Calu3 (cell line): Measurements from ENCODE around the gene SLC52A3. TPM values are rescaled to one million over a fixed set of nuclear protein-coding genes. Genes with fewer than 3 reads are reported as not detected.
A peak's percentile ranks its signal among the peaks of the same experiment; 100 is the strongest.

Experiments
- BruUV-seq: library from RNA; stranded (reverse); fragments of 400-500 nt; replicated peaks from 2 replicates; lab custom pipeline; 2021; lab: Mats Ljungman, UMichigan
- CTCF ChIA-PET: fragments of 300-600 bp; sonication (Branson Sonifier 250); formaldehyde crosslinking; loops from one replicate; lab custom pipeline; 2022; ENCODE audit warnings: antibody characterized with exemption; lab: Charles Lee
- DNase-seq: peaks from one replicate; pipeline ENCODE4 v3.0.0; 2022
- H3K27ac Mint-ChIP-seq: one replicate; pipeline ENCODE4 v1.8.0; 2022; ENCODE audit warnings: mixed read lengths; ENCODE audit not compliant: unreplicated experiment
- H3K27me3 Mint-ChIP-seq: one replicate; pipeline ENCODE4 v1.8.0; 2022; ENCODE audit warnings: mixed read lengths; ENCODE audit not compliant: unreplicated experiment
- H3K36me3 Mint-ChIP-seq: one replicate; pipeline ENCODE4 v1.8.0; 2022; ENCODE audit warnings: mild to moderate bottlenecking, moderate library complexity, mixed read lengths; ENCODE audit not compliant: insufficient read depth, unreplicated experiment
- H3K4me1 Mint-ChIP-seq: one replicate; pipeline ENCODE4 v1.8.0; 2022; ENCODE audit warnings: mild to moderate bottlenecking, low read depth, mixed read lengths; ENCODE audit not compliant: unreplicated experiment
- H3K4me3 Mint-ChIP-seq: one replicate; pipeline ENCODE4 v1.8.0; 2022; ENCODE audit warnings: mild to moderate bottlenecking, low read depth, moderate library complexity, mixed read lengths; ENCODE audit not compliant: unreplicated experiment
- H3K9me3 Mint-ChIP-seq: one replicate; pipeline ENCODE4 v1.8.0; 2022; ENCODE audit warnings: low read depth, mixed read lengths; ENCODE audit not compliant: unreplicated experiment
- CTCF ChIP-seq: fragments of 200-600 bp; IDR thresholded peaks from one replicate; pipeline ENCODE4 v1.8.0; 2022; ENCODE audit warnings: antibody characterized with exemption; ENCODE audit not compliant: unreplicated experiment
- intact Hi-C: fragments of 100-400 bp; cut with micrococcal nuclease; formaldehyde crosslinking; loops from one replicate; pipeline ENCODE4 v1.10.0; 2022; ENCODE audit not compliant: unreplicated experiment
- total RNA-seq: library from RNA; stranded (reverse); gene quantifications from 2 replicates; pipeline ENCODE4 v1.2.3, GENCODE V29; 2022

The SLC52A3 gene
- total RNA-seq, 1 experiment from 2014 or later = 11.1 TPM

- Mint-ChIP-seq H3K9me3 (no peaks in the 10 kb centered on the region), H3K27me3 (no peaks in the 10 kb centered on the region), H3K36me3 (peaks cover 11% of the 10 kb centered on the region), H3K4me3 (no peak overlapping the region), H3K27ac (no peak overlapping the region), H3K4me1 (peaks cover 22% of the 10 kb centered on the region)
- intact Hi-C loops = no loop called here
- no peak for TF ChIP-seq CTCF
- no TSS peak for BruUV-seq
- no peak for DNase-seq
- CTCF ChIA-PET = no interaction called here
Observed at GRCh38 chr20:772806-773205, 4.5 kb upstream of the SLC52A3 start.

DNA sequence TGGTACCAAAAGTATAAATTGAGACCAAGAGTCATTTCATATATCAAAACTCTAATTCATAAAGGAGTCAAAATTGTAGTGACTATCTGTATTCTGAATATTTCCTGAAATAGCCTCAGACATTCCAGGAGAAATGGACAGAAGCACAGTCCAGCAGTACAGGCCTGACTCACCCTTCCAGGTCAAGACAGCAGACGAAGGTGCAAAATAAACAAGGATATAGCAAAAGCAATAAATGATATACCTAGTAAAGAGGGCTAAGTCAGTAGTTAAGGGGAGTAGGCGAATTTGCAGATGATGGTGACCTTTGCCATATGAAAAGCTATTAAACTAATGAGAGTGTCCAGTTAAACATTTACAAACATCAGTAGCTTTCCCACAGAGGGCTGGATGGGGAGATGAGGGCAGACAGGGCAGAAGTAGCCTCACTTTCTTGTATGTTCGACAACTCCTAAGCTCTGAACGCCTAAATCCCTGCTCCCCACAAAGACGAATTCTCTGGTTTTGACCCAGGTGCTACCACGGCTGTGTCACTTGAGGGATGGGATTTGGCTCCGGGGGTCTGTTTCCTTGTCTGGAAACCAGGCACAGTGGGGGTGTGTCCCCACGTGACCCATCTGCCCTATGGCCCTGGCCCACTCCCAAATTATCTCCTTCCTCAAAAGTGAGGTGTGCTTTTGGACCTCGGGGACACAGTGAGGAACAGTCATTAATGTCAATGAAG, 3.6 kb upstream of the SLC52A3 start:
- peaks cover 22% of the 10 kb centered on the region for H3K4me1 Mint-ChIP-seq
- no peak overlapping the region for H3K27ac Mint-ChIP-seq
- CTCF ChIA-PET = no interaction called here
- no peaks in the 10 kb centered on the region for H3K27me3 Mint-ChIP-seq
- BruUV-seq = no TSS peak
- no peak for DNase-seq
- H3K36me3 Mint-ChIP-seq = peaks cover 15% of the 10 kb centered on the region
- TF ChIP-seq CTCF = no peak
- intact Hi-C loops = no loop called here
- H3K9me3 Mint-ChIP-seq = no peaks in the 10 kb centered on the region
- no peak overlapping the region for H3K4me3 Mint-ChIP-seq

DNA sequence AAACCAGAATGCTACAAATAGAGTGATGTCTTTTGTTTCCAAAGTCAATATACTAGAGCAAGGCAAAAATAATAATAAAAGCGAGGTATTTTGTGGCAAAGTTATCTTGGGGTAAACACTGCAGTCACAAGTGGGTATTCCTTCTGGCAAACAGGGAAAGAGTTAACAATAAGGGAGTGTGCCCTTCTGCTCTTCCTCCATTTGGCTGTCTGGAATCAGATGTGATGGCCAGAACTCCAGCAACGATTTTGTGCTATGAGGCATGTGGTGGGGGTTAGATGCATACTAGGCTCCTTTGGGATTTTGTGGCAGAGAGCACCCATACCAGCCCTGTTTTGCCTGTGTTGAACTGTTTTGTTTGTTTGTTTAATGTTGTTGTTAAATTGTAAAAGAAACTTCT, 2.4 kb upstream of the SLC52A3 start:
- no peaks in the 10 kb centered on the region for H3K9me3 Mint-ChIP-seq
- intact Hi-C loops = no loop called here
- H3K4me1 Mint-ChIP-seq = peaks cover 18% of the 10 kb centered on the region
- no peak for TF ChIP-seq CTCF
- no peaks in the 10 kb centered on the region for H3K27me3 Mint-ChIP-seq
- peaks cover 15% of the 10 kb centered on the region for H3K36me3 Mint-ChIP-seq
- no TSS peak for BruUV-seq
- CTCF ChIA-PET = interaction anchor here (2.7 kb wide), 1 partner anchor 31 kb away, joined by 53 read pairs; no protein-coding TSS in a partner anchor
- H3K4me3 Mint-ChIP-seq = no peak overlapping the region
- DNase-seq = no peak
- no peak overlapping the region for H3K27ac Mint-ChIP-seq

GRCh38 chr20:766906-767305, 1.4 kb downstream of the SLC52A3 start:
- peak overlapping the region; percentile 73 for H3K4me3 Mint-ChIP-seq
- H3K4me1 Mint-ChIP-seq = peaks cover 6% of the 10 kb centered on the region
- peaks cover 26% of the 10 kb centered on the region for H3K36me3 Mint-ChIP-seq
- BruUV-seq = no TSS peak
- DNase-seq = no peak
- no peak for TF ChIP-seq CTCF
- no peak overlapping the region for H3K27ac Mint-ChIP-seq
- intact Hi-C loops = no loop called here
- H3K9me3 Mint-ChIP-seq = no peaks in the 10 kb centered on the region
- no peaks in the 10 kb centered on the region for H3K27me3 Mint-ChIP-seq
- CTCF ChIA-PET = no interaction called here
